IPS-18c (cell line): ENCODE measurements around the gene DNM1.

Experiments
- H3K4me3 ChIP-seq: 2 replicates; pipeline ENCODE4 v1.7.0; 2013; ENCODE audit warnings: low read depth, mild to moderate bottlenecking, low read length, moderate library complexity; ENCODE audit not compliant: insufficient read depth
- H3K9me3 ChIP-seq: one replicate; pipeline ENCODE4 v1.6.1; 2013; ENCODE audit warnings: mild to moderate bottlenecking, low read length, moderate library complexity; ENCODE audit not compliant: control insufficient read depth, insufficient read depth

DNM1 gene

DNA sequence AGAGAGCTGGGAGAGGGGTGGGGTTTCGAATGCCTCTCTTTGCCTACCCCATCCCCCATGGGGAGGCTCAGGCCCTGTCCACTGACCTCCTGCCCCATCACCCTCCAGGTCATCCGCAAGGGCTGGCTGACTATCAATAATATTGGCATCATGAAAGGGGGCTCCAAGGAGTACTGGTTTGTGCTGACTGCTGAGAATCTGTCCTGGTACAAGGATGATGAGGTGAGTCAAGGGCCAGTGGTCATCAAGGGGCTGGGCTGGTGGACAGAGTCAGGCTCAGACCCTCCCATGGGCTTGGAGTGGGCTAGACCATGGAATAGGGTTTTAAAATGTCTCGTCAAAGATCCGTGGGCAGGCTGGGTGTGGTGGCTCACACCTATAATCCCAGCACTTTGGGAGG, 38.9 kb downstream of the DNM1 start:
- no peak overlapping the region for H3K4me3 ChIP-seq
- H3K9me3 ChIP-seq = no peaks in the 10 kb centered on the region

DNA sequence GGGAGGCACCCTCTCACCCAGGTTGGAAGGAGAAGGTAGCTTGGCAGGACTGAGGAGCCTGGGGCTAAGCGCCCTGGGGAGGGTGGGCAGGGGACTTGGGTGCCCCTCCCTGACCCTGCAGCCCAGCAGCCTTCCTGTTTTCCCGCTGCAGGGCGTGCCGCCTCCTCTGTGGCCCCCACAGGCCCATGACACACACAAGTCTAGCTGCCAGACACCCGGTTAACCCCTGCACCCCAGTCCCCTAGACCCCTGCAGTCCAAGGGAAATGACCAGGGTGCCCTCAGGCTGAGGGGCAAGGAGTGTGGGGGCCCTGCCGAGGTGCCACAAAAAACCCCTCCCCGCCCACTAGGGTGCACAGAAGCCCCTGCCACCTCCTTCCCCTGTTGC, 39.6 kb downstream of the DNM1 start:
- H3K4me3 ChIP-seq = no peak overlapping the region
- no peaks in the 10 kb centered on the region for H3K9me3 ChIP-seq

DNA sequence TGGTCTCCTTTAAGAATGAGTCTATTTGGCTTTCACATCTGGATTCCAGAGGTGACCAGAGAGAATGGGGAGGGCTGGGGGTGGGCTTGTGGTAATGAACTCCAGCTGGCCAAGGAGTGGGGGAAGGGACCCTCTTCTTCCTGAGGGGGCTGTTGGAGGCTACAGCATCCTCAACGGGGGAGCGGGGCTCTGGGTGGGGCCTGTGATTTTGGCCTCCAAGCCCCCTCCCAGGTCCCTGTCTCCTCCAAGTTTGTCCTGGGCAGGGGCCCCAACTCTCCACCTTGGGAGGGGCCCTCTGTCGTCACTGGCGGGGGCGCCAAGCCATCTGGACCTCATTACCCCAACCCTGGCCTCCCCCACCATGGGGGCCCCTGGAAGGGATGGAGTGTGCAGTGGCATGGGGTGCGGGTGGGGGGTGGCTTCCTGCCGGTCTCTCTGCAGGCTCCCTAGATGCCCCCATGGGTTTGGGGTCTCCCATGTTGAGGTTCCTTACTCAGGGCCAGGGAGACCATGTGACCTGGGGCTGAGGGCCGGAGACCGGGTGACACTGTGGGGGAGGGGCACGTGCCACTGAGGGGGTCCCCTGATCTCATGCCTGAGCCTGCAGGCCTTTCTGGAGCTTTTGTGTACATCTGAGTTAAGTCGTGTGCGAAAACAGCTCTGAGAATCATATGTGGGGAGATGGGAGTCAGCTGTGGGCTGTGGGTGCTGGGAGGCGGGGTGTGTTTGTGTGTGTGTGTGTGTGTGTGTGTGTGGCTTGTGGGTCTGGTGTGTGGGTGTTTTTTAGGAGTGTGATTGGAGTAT, 40.2 kb downstream of the DNM1 start:
- Histone ChIP-seq H3K9me3 (no peaks in the 10 kb centered on the region), H3K4me3 (no peak overlapping the region)

GRCh38 chr9:128244091-128244836, 41.1 kb downstream of the DNM1 start:
- H3K9me3 ChIP-seq = no peaks in the 10 kb centered on the region
- no peak overlapping the region for H3K4me3 ChIP-seq

DNA sequence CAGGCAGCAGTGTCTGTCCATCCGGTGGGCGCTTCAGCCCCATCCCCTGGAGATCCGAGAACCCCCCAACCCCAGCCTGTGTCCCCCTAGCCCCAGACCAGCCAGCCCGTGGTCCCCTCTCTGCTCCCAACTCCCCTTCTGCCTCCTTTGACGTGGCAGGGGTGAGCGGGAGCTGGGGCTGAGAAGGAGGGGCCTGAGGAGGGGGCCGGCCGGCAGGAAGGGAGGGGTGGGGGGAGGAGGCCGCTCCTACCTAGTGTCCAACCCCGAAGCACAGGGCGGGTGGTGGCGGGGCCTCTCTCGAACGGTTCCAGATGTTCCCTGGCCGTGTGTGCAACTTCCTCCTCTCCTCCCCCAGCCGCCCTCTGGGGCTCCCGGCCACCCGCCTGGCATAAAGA, 41.7 kb downstream of the DNM1 start:
- no peak overlapping the region for H3K4me3 ChIP-seq
- H3K9me3 ChIP-seq = no peaks in the 10 kb centered on the region

DNA sequence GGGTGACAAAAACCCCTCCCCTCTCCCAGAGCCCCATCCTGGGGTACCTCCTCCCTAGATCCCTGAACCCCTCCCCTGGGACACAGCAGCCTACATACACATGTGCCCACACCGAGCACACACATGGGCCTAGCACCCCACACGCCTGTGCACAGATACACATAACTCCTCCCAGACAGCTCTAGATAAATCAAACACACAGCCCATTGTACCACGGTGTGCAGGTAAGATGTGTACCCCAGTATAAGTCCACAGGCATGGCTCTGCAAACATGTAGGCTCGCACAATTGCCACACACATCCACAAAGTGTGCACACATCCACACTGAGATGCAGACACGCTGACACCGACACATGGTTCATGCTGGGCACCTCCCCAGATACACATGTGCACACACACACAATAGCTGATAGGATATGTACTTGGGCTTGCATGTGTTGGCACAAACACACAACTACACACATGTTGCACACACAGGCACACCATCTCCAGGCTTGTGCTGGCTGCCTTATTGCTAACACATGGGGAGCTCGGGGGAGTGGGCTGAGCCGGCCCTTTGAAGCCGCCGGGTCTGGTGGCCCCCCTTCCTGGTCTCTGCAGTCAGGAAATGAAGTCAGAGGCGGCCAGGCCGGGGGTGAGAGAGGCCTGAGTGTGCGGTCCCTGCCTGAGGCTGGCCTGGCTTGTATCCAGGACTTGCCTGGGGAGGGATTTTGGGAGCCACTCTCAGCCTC, 42.4 kb downstream of the DNM1 start:
- Histone ChIP-seq H3K4me3 (peak overlapping the region; percentile 15; the same call in 1 of the 2 replicates), H3K9me3 (no peaks in the 10 kb centered on the region)

DNA sequence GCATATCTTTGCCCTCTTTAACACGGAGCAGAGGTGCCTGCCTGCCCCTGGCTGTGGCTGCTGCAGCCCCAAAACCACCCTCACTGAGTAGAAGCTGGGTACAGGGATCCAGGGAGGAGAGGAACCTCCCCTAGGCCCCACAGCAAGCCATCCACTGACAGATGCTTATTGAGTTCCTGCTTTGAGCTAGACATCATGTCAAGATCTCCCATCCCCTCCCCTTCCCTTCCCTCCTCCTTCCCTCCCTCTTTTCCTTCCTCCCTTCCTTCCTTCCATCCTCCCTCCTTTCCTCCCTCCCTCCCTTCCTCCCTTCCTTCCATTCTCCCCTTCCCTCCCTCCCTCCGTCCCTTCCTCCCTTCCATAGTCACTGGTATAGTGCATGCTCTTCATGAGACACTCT, 43.3 kb downstream of the DNM1 start:
- Histone ChIP-seq H3K9me3 (no peaks in the 10 kb centered on the region), H3K4me3 (no peak overlapping the region)

- no peak overlapping the region for H3K4me3 ChIP-seq
- H3K9me3 ChIP-seq = no peaks in the 10 kb centered on the region
These were observed 44.1 kb downstream of the DNM1 start for GRCh38 chr9:128247226-128247803.

DNA sequence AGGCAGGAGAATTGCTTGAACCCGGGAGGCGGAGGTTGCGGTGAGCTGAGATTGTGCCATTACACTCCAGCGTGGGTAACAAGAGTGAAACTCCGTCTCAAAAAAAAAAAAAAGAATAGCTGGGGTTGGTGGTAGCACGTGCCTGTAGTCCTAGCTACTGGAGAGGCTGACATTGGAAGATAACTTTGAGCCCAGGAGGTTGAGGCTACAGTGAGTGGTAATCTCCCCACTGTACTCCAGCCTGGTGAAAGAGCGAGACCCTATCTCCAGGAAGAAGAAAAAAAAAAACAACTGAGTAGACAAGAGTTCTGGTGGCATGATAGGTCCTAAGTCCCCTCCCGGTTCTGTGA, 46.4 kb downstream of the DNM1 start:
- Histone ChIP-seq H3K4me3 (0 out of 2 replicates have a peak overlapping the region, but pooled peaks have one; percentile 71), H3K9me3 (no peaks in the 10 kb centered on the region)

DNA sequence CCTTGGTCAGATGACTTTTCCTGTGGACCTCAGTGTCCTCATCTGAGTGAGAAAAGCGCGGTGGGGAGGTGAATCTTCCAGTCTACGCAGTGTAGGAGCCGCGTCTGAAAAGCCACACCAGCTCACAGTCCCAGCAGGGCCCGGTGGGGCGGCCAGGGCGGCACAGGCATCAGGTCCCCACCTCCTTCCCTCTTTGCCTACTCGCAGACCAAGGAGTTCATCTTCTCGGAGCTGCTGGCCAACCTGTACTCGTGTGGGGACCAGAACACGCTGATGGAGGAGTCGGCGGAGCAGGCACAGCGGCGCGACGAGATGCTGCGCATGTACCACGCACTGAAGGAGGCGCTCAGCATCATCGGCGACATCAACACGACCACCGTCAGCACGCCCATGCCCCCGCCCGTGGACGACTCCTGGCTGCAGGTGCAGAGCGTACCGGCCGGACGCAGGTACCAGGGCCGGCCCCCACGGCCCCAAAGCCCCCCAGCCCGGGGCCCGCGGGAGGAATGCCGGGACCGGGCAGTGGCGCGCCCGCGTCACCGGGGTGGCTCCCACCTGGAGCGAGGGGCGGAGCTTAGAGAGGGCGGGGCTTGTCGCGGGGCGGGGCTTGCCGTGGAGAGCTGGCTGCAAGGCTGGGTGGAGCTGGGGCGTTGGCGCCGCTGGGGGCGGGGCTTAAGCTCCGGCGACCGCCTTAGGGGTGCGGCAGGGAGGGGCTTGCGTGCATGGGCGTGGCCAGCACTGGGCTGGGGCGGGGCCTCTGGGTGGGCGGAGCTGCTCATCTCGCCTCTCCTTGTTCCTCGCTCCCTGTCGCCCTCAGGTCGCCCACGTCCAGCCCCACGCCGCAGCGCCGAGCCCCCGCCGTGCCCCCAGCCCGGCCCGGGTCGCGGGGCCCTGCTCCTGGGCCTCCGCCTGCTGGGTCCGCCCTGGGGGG, 47.0 kb downstream of the DNM1 start:
- no peaks in the 10 kb centered on the region for H3K9me3 ChIP-seq
- peak overlapping the region; percentile 71 for H3K4me3 ChIP-seq

GRCh38 chr9:128250839-128251731, 47.9 kb downstream of the DNM1 start:
- Histone ChIP-seq H3K9me3 (no peaks in the 10 kb centered on the region), H3K4me3 (peak overlapping the region; percentile 71)

DNA sequence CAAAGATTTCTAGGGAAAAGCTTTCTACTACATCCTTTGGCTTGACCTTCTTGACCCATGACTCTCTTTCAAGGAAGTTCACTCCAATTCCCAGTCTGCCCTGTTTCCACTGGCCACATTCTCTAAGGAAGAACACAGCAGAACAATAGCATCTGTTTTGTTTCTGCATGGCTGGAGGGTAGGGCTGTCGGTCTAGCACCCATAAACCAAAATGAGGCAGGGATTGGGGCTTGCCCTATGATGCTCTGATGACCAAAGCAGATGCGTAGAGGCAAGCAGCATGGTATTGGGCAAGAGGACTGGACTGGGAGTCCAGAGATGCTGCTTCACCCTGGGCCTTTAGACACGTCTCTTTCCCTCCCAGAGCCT, 48.5 kb downstream of the DNM1 start:
- Histone ChIP-seq H3K4me3 (peak overlapping the region; percentile 71; the same call in 1 of the 2 replicates), H3K9me3 (no peaks in the 10 kb centered on the region)

- no peak overlapping the region for H3K4me3 ChIP-seq
- H3K9me3 ChIP-seq = no peaks in the 10 kb centered on the region
These were observed 49.3 kb downstream of the DNM1 start for GRCh38 chr9:128252317-128253139.

GRCh38 chr9:128253140-128253990, 50.2 kb downstream of the DNM1 start:
- H3K9me3 ChIP-seq = no peaks in the 10 kb centered on the region

More at GRCh38 chr9:128253140-128253990, 50.2 kb downstream of the DNM1 start:
- H3K4me3 ChIP-seq = no peak overlapping the region
